HG03095 (cell line): ENCODE measurements around the gene TRPV5.

Experiments used
- ATAC-seq: cut with Tn5 transposase; IDR thresholded peaks from one replicate; pipeline ENCODE4 v1.9.1; 2021; ENCODE audit warnings: moderate library complexity; ENCODE audit not compliant: unreplicated experiment

TRPV5 gene

GRCh38 chr7:142872106-142872675, 61.4 kb downstream of the TRPV5 start:
- ATAC-seq, result no peak

GRCh38 chr7:142871260-142872105, 62.1 kb downstream of the TRPV5 start:
- no peak for ATAC-seq

DNA sequence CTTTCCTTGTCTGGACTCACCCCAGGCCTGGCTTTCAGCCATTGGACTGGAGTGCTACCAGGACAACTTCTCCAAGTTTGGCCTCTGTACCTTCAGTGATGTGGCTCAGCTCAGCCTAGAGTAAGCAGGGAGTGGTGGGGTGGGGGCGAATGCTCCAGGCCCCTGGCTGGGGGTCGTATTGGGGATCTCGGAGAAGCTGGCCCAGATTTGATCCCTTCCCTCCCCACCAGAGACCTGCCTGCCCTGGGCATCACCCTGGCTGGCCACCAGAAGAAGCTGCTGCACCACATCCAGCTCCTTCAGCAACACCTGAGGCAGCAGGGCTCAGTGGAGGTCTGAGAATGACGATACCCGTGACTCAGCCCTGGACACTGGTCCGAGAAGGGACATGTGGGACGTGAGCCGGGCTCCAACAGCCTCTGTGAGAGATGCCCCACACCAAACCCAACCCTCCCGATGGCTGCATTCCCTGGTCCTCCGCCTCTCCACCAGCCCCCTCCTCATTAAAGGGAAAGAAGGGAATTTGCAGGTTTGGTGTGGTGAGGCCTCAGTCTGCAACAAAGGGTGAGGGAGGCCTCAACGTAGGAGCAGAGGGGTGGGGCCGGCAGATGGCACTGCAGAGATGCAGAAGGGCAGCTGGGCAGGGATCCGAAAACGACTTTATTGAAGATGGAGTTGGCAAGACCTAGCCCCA, 62.8 kb downstream of the TRPV5 start:
- no peak for ATAC-seq

GRCh38 chr7:142870147-142870559, 63.4 kb downstream of the TRPV5 start:
- no peak for ATAC-seq

DNA sequence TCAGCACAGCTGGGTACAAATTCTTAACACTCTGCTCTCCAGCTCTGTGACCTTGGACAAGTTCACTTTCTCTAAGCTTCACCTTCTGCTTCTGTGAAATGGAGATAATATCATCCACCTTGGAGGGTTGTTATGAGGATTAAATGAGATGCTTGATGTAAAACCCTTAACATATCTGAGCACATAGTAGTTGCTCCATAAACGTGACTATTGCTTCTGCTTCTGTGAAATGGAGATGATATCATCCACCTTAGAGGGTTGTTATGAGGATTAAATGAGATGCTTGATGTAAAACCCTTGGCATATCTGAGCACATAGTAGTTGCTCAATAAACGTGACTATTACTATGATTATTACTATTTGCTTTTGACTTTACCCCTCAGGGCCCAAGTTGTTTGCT, 64.1 kb downstream of the TRPV5 start:
- ATAC-seq, result no peak

DNA sequence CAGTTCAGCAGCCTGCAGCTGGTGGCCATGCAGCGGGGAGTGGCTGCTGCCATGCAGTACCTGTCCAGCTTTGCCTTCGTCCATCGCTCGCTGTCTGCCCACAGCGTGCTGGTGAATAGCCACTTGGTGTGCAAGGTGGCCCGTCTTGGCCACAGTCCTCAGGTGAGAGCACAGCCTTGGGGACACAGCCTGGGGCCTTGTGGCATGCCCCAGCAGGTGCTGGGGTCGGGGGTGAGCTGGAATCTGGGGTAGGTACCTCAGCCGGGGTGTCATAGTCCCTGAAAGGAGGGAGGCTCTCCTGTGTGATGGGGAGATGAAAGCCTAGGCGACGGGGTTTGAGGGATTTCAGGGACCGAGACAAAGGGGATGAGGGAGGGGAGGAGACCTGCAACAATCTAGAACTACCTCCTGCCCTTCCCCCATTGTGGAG, 64.5 kb downstream of the TRPV5 start:
- no peak for ATAC-seq

GRCh38 chr7:142868188-142868985, 65.2 kb downstream of the TRPV5 start:
- ATAC-seq, result no peak

DNA sequence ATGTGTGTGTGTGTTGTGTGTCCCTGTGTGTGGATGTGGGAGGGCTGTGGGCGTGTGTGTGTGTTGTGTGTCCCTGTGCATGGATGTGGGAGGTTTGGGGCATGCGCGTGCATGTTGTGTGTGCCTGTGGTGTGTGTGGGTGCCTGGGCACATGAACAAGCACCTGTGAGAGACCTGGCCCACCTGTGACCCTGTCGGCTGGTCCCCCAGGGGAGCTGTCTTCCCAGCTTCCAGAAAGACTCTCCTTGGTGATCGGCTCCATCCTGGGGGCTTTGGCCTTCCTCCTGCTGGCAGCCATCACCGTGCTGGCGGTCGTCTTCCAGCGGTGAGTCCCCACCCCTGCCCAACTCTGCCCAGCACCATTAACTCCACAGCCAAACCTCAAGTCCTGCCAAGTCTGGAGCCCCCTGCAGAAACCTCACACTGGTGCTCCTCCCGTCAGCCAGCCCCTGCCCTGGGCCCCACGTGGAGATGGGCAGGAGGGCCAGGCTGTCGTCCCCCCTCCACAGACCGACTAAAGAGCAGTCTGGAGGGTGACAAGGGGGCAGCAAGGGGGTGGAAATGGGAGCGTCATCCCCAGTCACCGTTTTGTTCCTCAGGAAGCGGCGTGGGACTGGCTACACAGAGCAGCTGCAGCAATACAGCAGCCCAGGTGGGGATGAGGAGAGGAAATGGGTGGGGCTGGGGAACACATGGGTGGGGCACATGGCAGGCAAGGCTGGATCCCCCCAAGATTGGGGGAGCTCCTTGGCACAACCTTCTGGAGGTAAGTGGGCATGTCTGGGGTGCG, 66.0 kb downstream of the TRPV5 start:
- ATAC-seq, result no peak

GRCh38 chr7:142867097-142867378, 66.5 kb downstream of the TRPV5 start:
- no peak for ATAC-seq

DNA sequence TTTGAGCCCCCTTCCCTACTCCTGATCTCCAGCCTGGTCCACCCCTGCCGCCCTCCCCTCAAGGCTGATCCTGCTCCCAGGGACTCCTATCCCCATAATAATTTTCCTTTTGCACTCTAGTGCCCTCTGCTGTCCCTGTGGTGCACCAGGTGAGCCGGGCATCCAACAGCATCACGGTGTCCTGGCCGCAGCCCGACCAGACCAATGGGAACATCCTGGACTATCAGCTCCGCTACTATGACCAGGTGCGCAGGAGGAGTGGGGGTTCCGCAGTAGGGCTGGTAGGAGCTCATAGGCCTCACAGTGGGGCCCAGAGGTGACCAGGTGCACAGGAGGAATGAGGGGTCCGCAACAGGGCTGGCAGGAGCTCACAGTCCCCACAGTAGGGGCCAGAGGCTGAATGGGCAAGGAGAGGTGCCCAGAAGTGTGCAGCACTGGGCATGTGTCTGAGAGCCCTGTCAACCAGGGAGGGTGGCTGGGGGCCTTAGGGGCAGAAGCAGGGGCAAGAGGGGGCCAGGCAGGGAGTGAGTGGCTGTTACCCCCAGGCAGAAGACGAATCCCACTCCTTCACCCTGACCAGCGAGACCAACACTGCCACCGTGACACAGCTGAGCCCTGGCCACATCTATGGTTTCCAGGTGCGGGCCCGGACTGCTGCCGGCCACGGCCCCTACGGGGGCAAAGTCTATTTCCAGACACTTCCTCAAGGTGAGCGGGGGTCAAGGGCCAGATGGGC, 67.0 kb downstream of the TRPV5 start:
- no peak for ATAC-seq

GRCh38 chr7:142865766-142866165, 67.8 kb downstream of the TRPV5 start:
- ATAC-seq, result no peak

- ATAC-seq, result no peak
Measured at GRCh38 chr7:142864980-142865747, 68.4 kb downstream of the TRPV5 start.

DNA sequence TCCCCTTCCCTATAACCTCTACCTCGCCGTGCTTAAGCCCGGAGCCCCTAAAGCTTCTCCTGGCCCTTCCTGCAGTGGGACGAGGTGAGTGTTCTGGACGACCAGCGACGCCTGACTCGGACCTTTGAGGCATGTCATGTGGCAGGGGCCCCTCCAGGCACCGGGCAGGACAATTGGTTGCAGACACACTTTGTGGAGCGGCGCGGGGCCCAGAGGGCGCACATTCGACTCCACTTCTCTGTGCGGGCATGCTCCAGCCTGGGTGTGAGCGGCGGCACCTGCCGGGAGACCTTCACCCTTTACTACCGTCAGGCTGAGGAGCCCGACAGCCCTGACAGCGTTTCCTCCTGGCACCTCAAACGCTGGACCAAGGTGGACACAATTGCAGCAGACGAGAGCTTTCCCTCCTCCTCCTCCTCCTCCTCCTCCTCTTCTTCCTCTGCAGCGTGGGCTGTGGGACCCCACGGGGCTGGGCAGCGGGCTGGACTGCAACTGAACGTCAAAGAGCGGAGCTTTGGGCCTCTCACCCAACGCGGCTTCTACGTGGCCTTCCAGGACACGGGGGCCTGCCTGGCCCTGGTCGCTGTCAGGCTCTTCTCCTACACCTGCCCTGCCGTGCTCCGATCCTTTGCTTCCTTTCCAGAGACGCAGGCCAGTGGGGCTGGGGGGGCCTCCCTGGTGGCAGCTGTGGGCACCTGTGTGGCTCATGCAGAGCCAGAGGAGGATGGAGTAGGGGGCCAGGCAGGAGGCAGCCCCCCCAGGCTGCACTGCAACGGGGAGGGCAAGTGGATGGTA, 69.5 kb downstream of the TRPV5 start:
- no peak for ATAC-seq

DNA sequence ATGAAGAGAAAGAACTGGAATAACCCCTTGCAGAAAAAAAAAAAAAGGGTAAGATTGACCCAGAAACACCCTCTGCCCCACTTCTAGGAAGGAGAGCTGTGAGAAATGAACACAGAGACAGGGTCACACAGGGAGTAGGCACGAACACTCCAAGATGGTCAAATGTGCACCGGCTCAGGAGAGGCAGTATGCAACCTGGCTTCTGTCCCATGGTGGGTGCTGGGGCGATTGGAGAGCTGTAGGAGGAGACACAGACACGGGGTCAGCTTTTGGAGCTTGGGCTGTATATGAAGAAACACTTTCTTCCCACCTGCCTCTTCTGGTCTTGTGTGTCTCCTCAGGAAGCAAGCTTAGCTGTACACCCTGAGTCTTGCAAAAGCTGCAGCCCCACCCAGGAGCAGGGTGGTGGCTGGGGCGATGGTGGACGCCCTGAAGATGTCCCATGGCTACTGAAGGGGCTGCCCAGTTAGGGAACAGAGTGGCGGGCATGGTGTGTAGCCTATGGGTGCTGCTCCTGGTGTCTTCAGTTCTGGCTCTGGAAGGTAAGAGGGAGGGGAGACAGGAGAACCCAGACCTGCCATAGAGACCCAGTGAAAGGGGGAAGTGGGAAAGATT, 70.7 kb downstream of the TRPV5 start:
- ATAC-seq, result no peak

DNA sequence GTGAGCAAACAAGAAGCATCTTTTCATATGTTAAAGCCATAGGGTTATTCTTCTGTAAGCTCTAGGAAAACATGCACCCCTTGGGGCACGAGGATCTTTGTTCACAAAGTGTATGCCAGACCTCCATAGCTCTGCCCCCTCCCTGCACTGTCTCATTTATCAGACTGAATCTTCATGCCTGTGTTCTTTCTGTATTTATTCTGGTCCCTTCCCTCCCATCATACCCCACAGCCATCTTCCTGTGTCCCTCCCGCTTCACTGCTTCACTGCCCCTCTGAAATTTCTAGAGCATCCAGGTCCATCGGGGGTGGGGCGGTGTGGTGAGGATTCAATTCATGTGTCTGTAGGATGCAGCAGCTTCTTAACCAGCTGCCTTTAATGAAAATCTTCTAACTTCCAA, 71.2 kb downstream of the TRPV5 start:
- no peak for ATAC-seq

DNA sequence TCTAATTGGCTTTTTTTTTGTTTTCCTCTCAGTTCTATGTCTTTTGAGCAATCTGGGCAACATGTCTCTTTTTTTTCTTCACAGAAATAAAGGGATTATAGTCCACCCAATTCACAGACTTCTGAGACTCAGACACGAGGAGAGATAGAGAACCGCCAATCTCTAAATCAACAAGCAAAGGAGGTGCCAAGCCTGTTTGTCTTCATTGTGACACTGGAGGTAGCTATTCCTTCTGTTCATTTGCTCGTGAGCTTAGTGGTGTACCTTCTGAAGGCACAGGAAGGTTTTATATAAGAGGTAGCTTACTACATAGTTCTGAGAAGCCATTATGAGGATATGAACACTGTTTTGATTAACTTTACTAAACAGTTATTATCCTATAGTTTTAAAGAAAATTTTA, 72.6 kb downstream of the TRPV5 start:
- no peak for ATAC-seq

DNA sequence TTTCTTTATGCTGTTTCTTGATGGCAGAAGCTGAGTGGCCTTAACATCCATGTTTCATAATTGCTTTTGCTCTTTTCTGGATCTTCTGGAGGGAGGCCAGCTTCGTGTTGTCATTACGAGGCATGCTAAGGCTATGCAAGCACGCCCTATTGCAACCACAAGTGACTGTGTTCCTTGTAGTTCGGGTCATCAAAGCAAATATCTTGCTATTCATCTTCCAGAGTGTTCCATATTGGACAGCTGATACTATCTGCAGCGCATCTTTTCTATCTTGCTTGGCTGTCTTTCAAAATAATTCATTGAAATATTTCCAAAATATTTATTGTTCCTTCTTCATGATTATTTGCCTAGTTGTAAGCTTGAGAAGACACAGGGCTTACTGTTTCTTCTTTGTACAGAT, 73.7 kb downstream of the TRPV5 start:
- no peak for ATAC-seq

DNA sequence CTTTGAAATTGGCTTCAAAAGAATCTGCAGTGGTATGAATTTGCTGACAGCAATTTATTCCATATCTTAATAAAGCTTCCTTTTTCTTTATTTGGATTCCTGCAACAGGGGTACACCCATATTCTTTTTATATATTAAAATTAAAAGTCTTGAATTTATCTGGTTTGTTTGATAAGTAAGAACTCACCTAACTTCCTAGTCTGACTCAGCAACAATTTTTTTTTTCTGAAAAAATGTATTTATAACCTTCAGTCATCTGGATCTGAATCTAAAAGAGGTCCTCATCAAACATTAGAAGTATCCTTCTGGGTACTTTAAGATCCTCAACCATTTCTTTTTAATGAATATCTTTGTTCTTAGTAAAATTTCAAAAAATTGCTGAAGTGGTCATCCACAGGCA, 74.1 kb downstream of the TRPV5 start:
- ATAC-seq, result no peak
